HepG2 (cell line): Measurements from ENCODE around the gene LRRC72.

ENCODE experiments used
- ATF2 ChIP-seq: sonication (generic); formaldehyde crosslinking; IDR thresholded peaks from 2 replicates; pipeline ENCODE4 v1.4.0; 2020; ENCODE audit warnings: missing genetic modification reagents
- CTCF ChIP-seq: sonication (generic); formaldehyde crosslinking; IDR thresholded peaks from 2 replicates; pipeline ENCODE4 v1.5.0; 2020; ENCODE audit warnings: mild to moderate bottlenecking, missing genetic modification reagents, moderate library complexity
- EZH2 ChIP-seq: conservative IDR thresholded peaks from 2 replicates; pipeline ENCODE4 v1.6.1; 2012; ENCODE audit warnings: mild to moderate bottlenecking, low read depth, low read length, moderate library complexity
- NCOR1 ChIP-seq: fragments of 200-600 bp; sonication (generic); IDR thresholded peaks from 2 replicates; pipeline ENCODE4 v1.7.0; 2017; ENCODE audit warnings: antibody characterized with exemption, low read length, borderline replicate concordance
- ONECUT2 ChIP-seq: sonication (generic); formaldehyde crosslinking; IDR thresholded peaks from 2 replicates; pipeline ENCODE4 v1.4.0; 2020; ENCODE audit warnings: missing genetic modification reagents
- ZFP1 ChIP-seq: IDR thresholded peaks from 2 replicates; pipeline ENCODE4 v1.6.1; 2016
- ZNF292 ChIP-seq: sonication (generic); formaldehyde crosslinking; IDR thresholded peaks from 2 replicates; pipeline ENCODE4 v1.8.1; 2022; ENCODE audit warnings: mild to moderate bottlenecking, low read depth, missing genetic modification reagents, borderline replicate concordance
- ZNF501 ChIP-seq: sonication (generic); formaldehyde crosslinking; IDR thresholded peaks from 2 replicates; pipeline ENCODE4 v1.5.1; 2020; ENCODE audit warnings: mild to moderate bottlenecking, moderate library complexity, missing genetic modification reagents

DNA sequence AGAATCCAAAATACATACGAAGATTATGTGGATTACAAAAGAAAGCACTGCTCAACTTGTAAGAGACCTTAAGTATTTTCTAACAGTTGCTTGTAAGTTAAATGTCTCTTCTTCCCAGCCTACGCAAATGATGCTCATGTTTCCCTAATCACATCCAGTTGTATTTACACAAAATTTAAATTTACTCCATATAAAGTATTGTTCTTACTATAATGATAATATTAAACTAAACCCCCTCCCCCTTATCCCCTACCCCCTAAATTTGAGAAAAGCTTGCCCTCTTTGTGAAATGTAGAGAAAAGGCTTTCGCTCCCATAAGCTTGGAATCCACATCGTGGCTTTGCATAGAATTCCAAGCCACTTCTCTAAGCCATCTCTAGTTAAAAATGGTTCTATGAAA, 89.5 kb downstream of the LRRC72 start:
- TF ChIP-seq ZFP1 (no peak), NCOR1 (no peak), ZNF501 (CRISPR knock-in tag) (no peak), ONECUT2 (no peak), ZNF292 (CRISPR knock-in tag) (no peak), EZH2 (no peak), CTCF (no peak), ATF2 (no peak)
